ENCODE measurements around the gene PTTG2. TPM values are rescaled to one million over a fixed set of nuclear protein-coding genes. Genes with fewer than 3 reads are reported as not detected.

The PTTG2 gene
- total RNA-seq, 1 experiment from 2014 or later: not detected

- DNase-seq: no peak
- no peak for TF ChIP-seq CTCF (IDR thresholded peaks at IDR 0.05; ENCODE audit: unreplicated experiment)
- Mint-ChIP-seq H3K36me3 (ENCODE audit: insufficient read depth, unreplicated experiment) (no peaks in the 10 kb centered on the region), H3K4me1 (ENCODE audit: low read depth, unreplicated experiment) (no peaks in the 10 kb centered on the region), H3K9me3 (ENCODE audit: low read depth, unreplicated experiment) (no peaks in the 10 kb centered on the region), H3K27me3 (ENCODE audit: unreplicated experiment) (no peaks in the 10 kb centered on the region), H3K4me3 (ENCODE audit: low read depth, unreplicated experiment) (no peak overlapping the region), H3K27ac (ENCODE audit: unreplicated experiment) (no peak overlapping the region)
- intact Hi-C loops (cut with micrococcal nuclease; ENCODE audit: unreplicated experiment): no loop called here
- CTCF ChIA-PET: no interaction called here
- no TSS peak for BruUV-seq (replicated peaks)
Measured at GRCh38 chr4:37934096-37934495, 26.1 kb upstream of the PTTG2 start.

- CTCF ChIA-PET: no interaction called here
- Mint-ChIP-seq H3K27ac (ENCODE audit: unreplicated experiment) (no peak overlapping the region), H3K36me3 (ENCODE audit: insufficient read depth, unreplicated experiment) (no peaks in the 10 kb centered on the region), H3K9me3 (ENCODE audit: low read depth, unreplicated experiment) (no peaks in the 10 kb centered on the region), H3K27me3 (ENCODE audit: unreplicated experiment) (no peaks in the 10 kb centered on the region), H3K4me1 (ENCODE audit: low read depth, unreplicated experiment) (no peaks in the 10 kb centered on the region), H3K4me3 (ENCODE audit: low read depth, unreplicated experiment) (no peak overlapping the region)
- no TSS peak for BruUV-seq (replicated peaks)
- DNase-seq: no peak
- intact Hi-C loops (cut with micrococcal nuclease; ENCODE audit: unreplicated experiment): no loop called here
- TF ChIP-seq CTCF (IDR thresholded peaks at IDR 0.05; ENCODE audit: unreplicated experiment): no peak
Measured at GRCh38 chr4:37934609-37935008, 25.6 kb upstream of the PTTG2 start.

DNA sequence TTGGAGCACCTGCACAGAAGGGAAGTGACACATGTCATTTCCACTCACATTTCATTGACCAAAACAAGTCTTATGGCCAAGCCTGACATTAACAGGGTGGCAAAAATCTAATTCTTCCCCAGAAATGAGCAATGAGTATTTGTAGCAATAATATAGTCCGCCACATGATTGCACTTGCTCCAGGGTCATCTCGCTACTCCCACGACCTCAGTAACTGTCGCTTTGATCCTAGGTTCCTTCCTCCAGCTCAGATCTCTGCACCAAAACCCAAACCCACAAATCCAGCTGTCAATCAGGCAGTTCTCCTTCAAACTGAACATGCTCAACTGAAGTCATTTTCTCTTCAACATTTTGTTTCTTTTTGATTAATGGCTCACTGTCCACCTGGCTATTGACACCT lies 25.2 kb upstream of the PTTG2 start:
- TF ChIP-seq CTCF (IDR thresholded peaks at IDR 0.05; ENCODE audit: unreplicated experiment): no peak
- no peaks in the 10 kb centered on the region for H3K27me3 Mint-ChIP-seq (ENCODE audit: unreplicated experiment)
- H3K27ac Mint-ChIP-seq (ENCODE audit: unreplicated experiment): no peak overlapping the region
- H3K9me3 Mint-ChIP-seq (ENCODE audit: low read depth, unreplicated experiment): no peaks in the 10 kb centered on the region
- H3K4me1 Mint-ChIP-seq (ENCODE audit: low read depth, unreplicated experiment): no peaks in the 10 kb centered on the region
- no peaks in the 10 kb centered on the region for H3K36me3 Mint-ChIP-seq (ENCODE audit: insufficient read depth, unreplicated experiment)
- no peak overlapping the region for H3K4me3 Mint-ChIP-seq (ENCODE audit: low read depth, unreplicated experiment)
- CTCF ChIA-PET: no interaction called here
- intact Hi-C loops (cut with micrococcal nuclease; ENCODE audit: unreplicated experiment): no loop called here
- BruUV-seq (replicated peaks): no TSS peak
- no peak for DNase-seq

DNA sequence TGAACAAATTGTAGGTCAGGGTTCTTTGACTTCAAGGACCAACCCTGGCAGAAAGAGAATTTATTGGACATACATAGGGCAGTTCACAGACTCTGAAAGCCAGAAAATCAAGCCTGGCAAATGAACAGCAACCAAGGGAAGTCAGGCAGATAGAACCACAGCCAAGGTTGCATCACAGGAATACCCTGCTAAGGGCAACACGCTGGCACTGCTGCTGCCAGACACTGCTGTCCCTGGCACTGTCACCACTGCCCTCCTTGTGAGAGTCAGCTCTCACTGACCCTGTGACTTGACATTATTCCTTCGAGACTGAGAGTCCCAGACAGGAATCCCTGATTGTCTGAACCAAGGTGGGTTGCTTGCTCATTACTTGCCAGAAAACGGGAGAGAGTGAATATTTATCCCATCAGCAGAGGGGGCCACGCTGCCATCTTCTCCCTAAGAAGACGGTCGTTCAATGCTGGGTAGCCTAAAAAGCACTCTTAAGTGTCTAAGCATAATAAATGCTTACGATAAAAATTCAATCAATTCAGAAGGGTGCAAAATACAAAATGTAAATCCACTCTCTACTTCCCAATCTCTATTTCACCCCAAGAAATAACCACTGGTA lies 23.2 kb upstream of the PTTG2 start:
- CTCF ChIA-PET: no interaction called here
- BruUV-seq (replicated peaks): no TSS peak
- no peak for TF ChIP-seq CTCF (IDR thresholded peaks at IDR 0.05; ENCODE audit: unreplicated experiment)
- Mint-ChIP-seq H3K27me3 (ENCODE audit: unreplicated experiment) (peaks cover 13% of the 10 kb centered on the region), H3K36me3 (ENCODE audit: insufficient read depth, unreplicated experiment) (peaks cover under 1% of the 10 kb centered on the region), H3K4me3 (ENCODE audit: low read depth, unreplicated experiment) (no peak overlapping the region), H3K4me1 (ENCODE audit: low read depth, unreplicated experiment) (no peaks in the 10 kb centered on the region), H3K27ac (ENCODE audit: unreplicated experiment) (no peak overlapping the region), H3K9me3 (ENCODE audit: low read depth, unreplicated experiment) (no peaks in the 10 kb centered on the region)
- DNase-seq: no peak
- intact Hi-C loops (cut with micrococcal nuclease; ENCODE audit: unreplicated experiment): no loop called here

Measured in Calu3 (cell line).